Erythroblast (primary cell): ENCODE measurements around the gene RXRG.

ENCODE experiments used
- GATA1 ChIP-seq: IDR thresholded peaks from 2 replicates; pipeline ENCODE4 v1.6.1; 2011; ENCODE audit warnings: low read depth, mild to moderate bottlenecking, control low read depth, low read length, moderate library complexity
- POLR2A ChIP-seq: IDR thresholded peaks from 2 replicates; pipeline ENCODE4 v1.6.1; 2011; ENCODE audit warnings: mild to moderate bottlenecking, low read length

DNA sequence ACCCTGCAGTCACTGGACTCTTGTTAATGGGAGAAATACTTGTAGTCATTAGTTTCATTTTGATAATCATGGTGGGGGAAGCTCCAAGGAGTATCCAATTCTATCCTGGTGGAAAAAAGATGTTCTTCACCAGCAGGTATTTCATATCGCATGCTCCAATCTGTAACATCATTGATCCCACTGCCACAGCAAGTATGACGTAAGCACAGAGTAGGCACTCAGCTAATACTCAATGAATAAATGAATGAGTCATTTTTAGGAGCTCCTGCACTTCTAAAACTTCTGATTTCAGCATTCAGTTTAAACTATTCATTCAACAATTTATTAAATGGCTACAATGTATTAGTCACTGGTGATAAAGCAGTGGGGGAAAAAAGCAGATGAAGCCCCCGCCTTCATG lies 30.3 kb downstream of the RXRG start:
- TF ChIP-seq POLR2A (no peak), GATA1 (no peak)
